Measurements from ENCODE around the gene EDN3.

EDN3 gene

GRCh38 chr20:59320854-59321647 is 20.6 kb downstream of the EDN3 start:
- H3K4me3 ChIP-seq (ENCODE audit: low read depth, low read length), result no peak overlapping the region
- no peak for TF ChIP-seq CTCF (IDR thresholded peaks at IDR 0.05; ENCODE audit: low read depth, low read length)

- TF ChIP-seq CTCF (IDR thresholded peaks at IDR 0.05; ENCODE audit: low read depth, low read length), result no peak
- H3K4me3 ChIP-seq (ENCODE audit: low read depth, low read length), result no peak overlapping the region
These were observed 21.7 kb downstream of the EDN3 start for GRCh38 chr20:59322081-59322480.

- no peak for TF ChIP-seq CTCF (IDR thresholded peaks at IDR 0.05; ENCODE audit: low read depth, low read length)
These were observed 22.4 kb downstream of the EDN3 start for GRCh38 chr20:59322585-59323454.

GRCh38 chr20:59323731-59324130 is 23.3 kb downstream of the EDN3 start:
- TF ChIP-seq CTCF (IDR thresholded peaks at IDR 0.05; ENCODE audit: low read depth, low read length), result no peak
- H3K4me3 ChIP-seq (ENCODE audit: low read depth, low read length), result no peak overlapping the region

More at GRCh38 chr20:59322585-59323454, 22.4 kb downstream of the EDN3 start:
- H3K4me3 ChIP-seq (ENCODE audit: low read depth, low read length), result no peak overlapping the region

- TF ChIP-seq CTCF (IDR thresholded peaks at IDR 0.05; ENCODE audit: low read depth, low read length), result no peak
- H3K4me3 ChIP-seq (ENCODE audit: low read depth, low read length), result no peak overlapping the region
These were observed 24.2 kb downstream of the EDN3 start for GRCh38 chr20:59324521-59325141.

- no peak for TF ChIP-seq CTCF (IDR thresholded peaks at IDR 0.05; ENCODE audit: low read depth, low read length)
- H3K4me3 ChIP-seq (ENCODE audit: low read depth, low read length), result no peak overlapping the region
These were observed 24.7 kb downstream of the EDN3 start for GRCh38 chr20:59325142-59325523.

Measured in WI38 (cell line).